SK-N-SH (cell line): ENCODE measurements around the gene BRICD5.

Experiments
- NFIC ChIP-seq: IDR thresholded peaks from 2 replicates; pipeline ENCODE4 v1.4.0; 2012; ENCODE audit warnings: borderline replicate concordance
- REST ChIP-seq: IDR thresholded peaks from 2 replicates; pipeline ENCODE4 v1.6.1; 2012; ENCODE audit warnings: mild to moderate bottlenecking, low read depth, low read length, moderate library complexity

- TF ChIP-seq NFIC (no peak), REST (no peak)
These were observed 16.3 kb upstream of the BRICD5 start for GRCh38 chr16:2226918-2227317.
